ENCODE data around the gene WNT2.
A peak's percentile ranks its signal among the peaks of the same experiment; 100 is the strongest.

GRCh38 chr7:117230276-117231046 is 92.4 kb downstream of the WNT2 start:
- no peak for TF ChIP-seq CTCF (conservative IDR thresholded peaks at IDR 0.05; ENCODE audit: low read depth, low read length)
- no peak for TF ChIP-seq ELK1 (IDR thresholded peaks at IDR 0.05; ENCODE audit: borderline replicate concordance, low read depth, low read length)
- TF ChIP-seq CEBPB (IDR thresholded peaks at IDR 0.05; ENCODE audit: low read depth, low read length) = no peak
- TF ChIP-seq CHD1 (IDR thresholded peaks at IDR 0.05; ENCODE audit: low read depth, low read length) = no peak
- TF ChIP-seq NFE2L2 (IDR thresholded peaks at IDR 0.05; ENCODE audit: low read depth, low read length) = no peak
- TF ChIP-seq RAD21 (IDR thresholded peaks at IDR 0.05; ENCODE audit: low read length) = no peak
- TF ChIP-seq POLR2A (IDR thresholded peaks at IDR 0.05; ENCODE audit: low read depth, low read length) = no peak
- TF ChIP-seq FOS (IDR thresholded peaks at IDR 0.05; ENCODE audit: low read depth, low read length) = peak; percentile 54; the same call in 1 of the 2 replicates
- peak; percentile 12; the same call in 1 of the 2 replicates for TF ChIP-seq BHLHE40 (IDR thresholded peaks at IDR 0.05; ENCODE audit: low read depth, low read length)
